ENCODE results near the gene LRRC8E.

The LRRC8E gene

GRCh38 chr19:7932276-7932929, 44.1 kb downstream of the LRRC8E start:
- no peak for DNase-seq (ENCODE audit: low read depth)

- DNase-seq (ENCODE audit: low read depth): no peak
Measured at GRCh38 chr19:7932930-7933300, 44.6 kb downstream of the LRRC8E start.

- DNase-seq (ENCODE audit: low read depth): no peak
Measured at GRCh38 chr19:7933411-7933810, 45.1 kb downstream of the LRRC8E start.

GRCh38 chr19:7933828-7934725, 45.8 kb downstream of the LRRC8E start:
- no peak for DNase-seq (ENCODE audit: low read depth)

- no peak for DNase-seq (ENCODE audit: low read depth)
Measured at GRCh38 chr19:7934766-7935165, 46.5 kb downstream of the LRRC8E start.

GRCh38 chr19:7940841-7941240, 52.5 kb downstream of the LRRC8E start:
- no peak for DNase-seq (ENCODE audit: low read depth)

- DNase-seq (ENCODE audit: low read depth): no peak
Measured at GRCh38 chr19:7941895-7942596, 53.7 kb downstream of the LRRC8E start.

GRCh38 chr19:7942981-7943443, 54.7 kb downstream of the LRRC8E start:
- no peak for DNase-seq (ENCODE audit: low read depth)

GRCh38 chr19:7943444-7944176, 55.3 kb downstream of the LRRC8E start, which contains the start of gene TIMM44:
Gene TIMM44 (minus strand): TSS chr19:7943666. CDS start chr19:7943651, 15 bp downstream.
- peak; percentile 97 for DNase-seq (ENCODE audit: low read depth)

- DNase-seq (ENCODE audit: low read depth): peak; percentile 83
Measured at GRCh38 chr19:7944177-7944761, 56.0 kb downstream of the LRRC8E start.

- no peak for DNase-seq (ENCODE audit: low read depth)
Measured at GRCh38 chr19:7947939-7948338, 59.6 kb downstream of the LRRC8E start.

Measured in HS-5 (cell line).